SK-N-SH (cell line): Measurements from ENCODE around the gene C3orf20. TPM values are rescaled to one million over a fixed set of nuclear protein-coding genes. Genes with fewer than 3 reads are reported as not detected.

Experiments used
- CTCF ChIA-PET: fragments of 300-600, 350-600 bp; formaldehyde crosslinking; extraction: SDS; loops from one replicate; lab custom pipeline; 2021; lab: Yijun Ruan, JAX
- POLR2A ChIA-PET: fragments of 350-600 bp; sonication (Branson Sonifier 250); formaldehyde crosslinking; extraction: SDS; loops from one replicate; lab custom pipeline; 2020; ENCODE audit warnings: antibody characterized with exemption, inconsistent platforms; lab: Yijun Ruan, JAX
- DNase-seq: peaks from one replicate; pipeline ENCODE4 v3.0.0; 2012
- H2AFZ ChIP-seq: fragments of 200-600 bp; sonication (generic); 2 replicates; pipeline ENCODE4 v1.8.1; 2016; ENCODE audit warnings: antibody characterized with exemption, mild to moderate bottlenecking, low read depth
- H3F3A ChIP-seq: fragments of 200-600 bp; sonication (generic); replicated peaks from 2 replicates; pipeline ENCODE3; 2016; ENCODE audit warnings: antibody characterized with exemption, mild to moderate bottlenecking; ENCODE audit not compliant: insufficient read depth
- H3K27ac ChIP-seq, 2 experiments: fragments of 200-500 bp in 1 of 2; fragments of 200-600 bp in 1 of 2; sonication (Bioruptor generic) in 1 of 2; sonication (generic), shearing (Covaris generic) in 1 of 2; 2 replicates each; pipeline versions ENCODE4 v1.5.1 to v1.6.1; 2014 to 2016; ENCODE audit warnings: low read depth in 2 of 2, inconsistent platforms in 1 of 2, low read length in 1 of 2, mild to moderate bottlenecking in 1 of 2, mixed read lengths in 1 of 2
- H3K27me3 ChIP-seq: fragments of 200-600 bp; sonication (generic), shearing (Covaris generic); 2 replicates; pipeline ENCODE4 v1.6.1; 2016; ENCODE audit warnings: mixed run types; ENCODE audit not compliant: insufficient read depth
- H3K36me3 ChIP-seq, 2 experiments: fragments of 200-500 bp in 1 of 2; fragments of 200-600 bp in 1 of 2; sonication (Bioruptor generic) in 1 of 2; sonication (generic) in 1 of 2; replicated peaks in 1 of 2; 2 replicates each; pipeline versions ENCODE3 to v1.5.1; 2014 to 2016; ENCODE audit warnings: low read length in 1 of 2, mild to moderate bottlenecking in 1 of 2; ENCODE audit not compliant: insufficient read depth in 2 of 2, control insufficient read depth in 1 of 2
- H3K4me1 ChIP-seq, 2 experiments: fragments of 200-500 bp in 1 of 2; fragments of 200-600 bp in 1 of 2; sonication (Bioruptor generic) in 1 of 2; sonication (generic), shearing (Covaris generic) in 1 of 2; 2 replicates each; pipeline versions ENCODE4 v1.5.1 to v1.6.1; 2014 to 2016; ENCODE audit warnings: low read depth in 1 of 2, low read length in 1 of 2, mixed run types in 1 of 2; ENCODE audit not compliant: insufficient read depth in 2 of 2, control insufficient read depth in 1 of 2
- H3K4me2 ChIP-seq: fragments of 200-600 bp; sonication (generic), shearing (Covaris generic); 2 replicates; pipeline ENCODE4 v1.6.1; 2017; ENCODE audit warnings: mixed run types
- H3K4me3 ChIP-seq, 2 experiments: fragments of 200-500 bp in 1 of 2; fragments of 200-600 bp in 1 of 2; sonication (Bioruptor generic) in 1 of 2; sonication (generic), shearing (Covaris generic) in 1 of 2; 2 replicates each; pipeline versions ENCODE4 v1.5.1 to v1.8.1; 2014 to 2016; ENCODE audit warnings: low read depth in 2 of 2, inconsistent platforms in 1 of 2, low read length in 1 of 2, mild to moderate bottlenecking in 1 of 2, mixed read lengths in 1 of 2, moderate library complexity in 1 of 2
- H3K79me2 ChIP-seq: fragments of 200-600 bp; sonication (generic); 2 replicates; pipeline ENCODE4 v1.8.1; 2017; ENCODE audit warnings: mild to moderate bottlenecking; ENCODE audit not compliant: insufficient read depth
- H3K9ac ChIP-seq: fragments of 200-600 bp; sonication (generic); 2 replicates; pipeline ENCODE4 v1.6.1; 2017; ENCODE audit warnings: mixed run types
- H3K9me2 ChIP-seq: fragments of 200-600 bp; sonication (generic); 2 replicates; pipeline ENCODE4 v1.6.1; 2017; ENCODE audit warnings: mixed run types
- H3K9me3 ChIP-seq: fragments of 200-600 bp; sonication (generic); 2 replicates; pipeline ENCODE4 v1.6.1; 2017; ENCODE audit warnings: mixed run types, mild to moderate bottlenecking, moderate library complexity
- H4K20me1 ChIP-seq: fragments of 200-600 bp; sonication (generic); 2 replicates; pipeline ENCODE4 v1.6.1; 2017; ENCODE audit warnings: mild to moderate bottlenecking, mixed run types; ENCODE audit not compliant: insufficient read depth
- EZH2phosphoT487 ChIP-seq: fragments of 200-600 bp; sonication (generic); IDR thresholded peaks from 2 replicates; pipeline ENCODE4 v1.6.1; 2017; ENCODE audit warnings: low read depth, mixed run types, mild to moderate bottlenecking, antibody characterized with exemption, moderate library complexity, borderline replicate concordance
- FOSL2 ChIP-seq: IDR thresholded peaks from 2 replicates; pipeline ENCODE4 v1.4.0; 2012; ENCODE audit warnings: low read depth, mild to moderate bottlenecking, moderate library complexity, borderline replicate concordance
- FOXJ3 ChIP-seq: sonication (generic); formaldehyde crosslinking; IDR thresholded peaks from 2 replicates; pipeline ENCODE4 v1.5.1; 2020; ENCODE audit warnings: mild to moderate bottlenecking, missing genetic modification reagents
- GABPA ChIP-seq: IDR thresholded peaks from 2 replicates; pipeline ENCODE4 v1.4.0; 2012; ENCODE audit warnings: low read depth, mild to moderate bottlenecking
- JUND ChIP-seq: IDR thresholded peaks from 2 replicates; pipeline ENCODE4 v1.4.0; 2012
- MEF2A ChIP-seq: IDR thresholded peaks from 2 replicates; pipeline ENCODE4 v1.4.0; 2012; ENCODE audit warnings: low read depth, borderline replicate concordance
- NFIC ChIP-seq: IDR thresholded peaks from 2 replicates; pipeline ENCODE4 v1.4.0; 2012; ENCODE audit warnings: borderline replicate concordance
- NRF1 ChIP-seq: IDR thresholded peaks from 2 replicates; pipeline ENCODE4 v1.6.1; 2012; ENCODE audit warnings: low read depth, mild to moderate bottlenecking, low read length
- RAD21 ChIP-seq: IDR thresholded peaks from 2 replicates; pipeline ENCODE4 v1.6.1; 2012; ENCODE audit warnings: mild to moderate bottlenecking, low read length
- RCOR1 ChIP-seq: fragments of 150-350 bp; IDR thresholded peaks from 2 replicates; pipeline ENCODE4 v1.6.1; 2017; ENCODE audit warnings: antibody characterized with exemption, low read length
- RFX5 ChIP-seq: IDR thresholded peaks from 2 replicates; pipeline ENCODE4 v1.6.1; 2012; ENCODE audit warnings: mild to moderate bottlenecking, improper control_type of control experiment, low read length
- RXRA ChIP-seq: IDR thresholded peaks from 2 replicates; pipeline ENCODE4 v1.4.0; 2012; ENCODE audit warnings: low read depth, mild to moderate bottlenecking, borderline replicate concordance
- SMC3 ChIP-seq: IDR thresholded peaks from 2 replicates; pipeline ENCODE4 v1.6.1; 2012; ENCODE audit warnings: low read depth, low read length, improper control_type of control experiment
- TAF1 ChIP-seq: IDR thresholded peaks from 2 replicates; pipeline ENCODE4 v1.6.1; 2012; ENCODE audit warnings: low read depth, mild to moderate bottlenecking, low read length, moderate library complexity, borderline replicate concordance
- YY1 ChIP-seq: IDR thresholded peaks from 2 replicates; pipeline ENCODE4 v1.4.0; 2012; ENCODE audit warnings: low read depth, mild to moderate bottlenecking
- WGBS: methylation state at CpG from one replicate; pipeline ENCODE4 v1.1.6; 2017; ENCODE audit warnings: low lambda C conversion rate; 5-methylcytosine and 5-hydroxymethylcytosine counted together
- polyA plus RNA-seq, 3 experiments: library from polyadenylated mRNA; depleted of rRNA; stranded (reverse); fragments of >200 nt; gene quantifications; 2 replicates each; pipeline ENCODE4 v1.2.3, GENCODE V29; 2012
- TF ChIP-seq, protein P1 (sequence below): IDR thresholded peaks from 2 replicates; pipeline ENCODE4 v1.6.1; 2012; ENCODE audit warnings: mild to moderate bottlenecking, low read depth, low read length, moderate library complexity
- TF ChIP-seq, protein P2 (sequence below): fragments of 200-600 bp; sonication (generic); IDR thresholded peaks from 2 replicates; pipeline ENCODE4 v1.6.1; 2017; ENCODE audit warnings: antibody characterized with exemption, mild to moderate bottlenecking, moderate library complexity
- TF ChIP-seq, protein P3 (sequence below): fragments of 150-350 bp; IDR thresholded peaks from 2 replicates; pipeline ENCODE4 v1.6.1; 2016; ENCODE audit warnings: mild to moderate bottlenecking, low read depth, low read length
- TF ChIP-seq, protein P4 (sequence below): fragments of 150-350 bp; IDR thresholded peaks from 2 replicates; pipeline ENCODE4 v1.6.1; 2017; ENCODE audit warnings: antibody characterized with exemption, low read length, low read depth, borderline replicate concordance

The C3orf20 gene
- polyA plus RNA-seq, 1 of the 3 experiments (the other 2 are of a cell fraction) = not detected

DNA sequence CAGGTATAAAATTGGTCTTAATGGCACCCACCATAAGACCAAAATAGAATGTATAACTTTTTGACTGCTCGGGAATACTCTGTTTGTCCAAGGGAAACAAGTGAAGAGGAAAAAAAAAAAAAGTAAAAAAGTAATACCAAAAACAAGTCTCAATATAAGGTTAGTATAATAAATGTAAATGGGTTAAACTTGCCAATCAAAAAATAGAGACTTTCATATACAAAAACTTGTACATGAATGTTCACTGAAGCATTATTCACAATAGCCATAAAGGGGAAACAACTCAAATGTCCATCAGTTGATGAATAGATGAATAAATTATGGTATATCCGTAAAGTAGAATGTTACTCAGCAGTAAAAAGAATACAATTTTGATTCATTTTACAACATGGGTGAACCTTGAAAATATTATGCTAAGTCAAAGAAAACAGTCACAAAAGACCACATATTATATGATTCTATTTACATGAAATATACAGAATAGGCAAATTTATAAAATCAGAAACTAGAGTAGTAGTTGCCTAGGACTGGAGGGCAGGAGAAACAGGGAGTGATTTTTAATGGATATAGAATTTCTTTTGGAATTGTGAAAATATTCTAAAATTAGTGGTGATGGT, 104.2 kb downstream of the C3orf20 start:
- Histone ChIP-seq H3F3A (no peaks in the 10 kb centered on the region), H3K79me2 (no peaks in the 10 kb centered on the region), H3K9me2 (no peaks in the 10 kb centered on the region), H3K9me3 (peaks cover 11% of the 10 kb centered on the region; the same call in 1 of the 2 replicates), H4K20me1 (no peaks in the 10 kb centered on the region), H3K4me1 (peaks cover 0 to 8% of the 10 kb centered on the region in 2 experiments; a peak in 1 of 4 replicates), H3K4me2 (no peak overlapping the region), H2AFZ (no peak overlapping the region), H3K27me3 (no peaks in the 10 kb centered on the region), H3K9ac (no peak overlapping the region), H3K4me3 (no peak overlapping the region), H3K36me3 (no peaks in the 10 kb centered on the region), H3K27ac (no peak overlapping the region)
- ChIA-PET POLR2A (no interaction called here), CTCF (interaction anchor here (0.6 to 3.4 kb wide), 5 partner anchors 9 to 747 kb away, joined by 3 to 19 read pairs (median 7); no protein-coding TSS in a partner anchor)
- no peak for DNase-seq
- 51% methylated on average over 2 of the region's 2 CpGs for WGBS
- no peak for TF ChIP-seq EZH2phosphoT487
- TF ChIP-seq FOXJ3 = no peak
- TF ChIP-seq NFIC = no peak
- TF ChIP-seq, all 33 proteins: peak for 0

DNA sequence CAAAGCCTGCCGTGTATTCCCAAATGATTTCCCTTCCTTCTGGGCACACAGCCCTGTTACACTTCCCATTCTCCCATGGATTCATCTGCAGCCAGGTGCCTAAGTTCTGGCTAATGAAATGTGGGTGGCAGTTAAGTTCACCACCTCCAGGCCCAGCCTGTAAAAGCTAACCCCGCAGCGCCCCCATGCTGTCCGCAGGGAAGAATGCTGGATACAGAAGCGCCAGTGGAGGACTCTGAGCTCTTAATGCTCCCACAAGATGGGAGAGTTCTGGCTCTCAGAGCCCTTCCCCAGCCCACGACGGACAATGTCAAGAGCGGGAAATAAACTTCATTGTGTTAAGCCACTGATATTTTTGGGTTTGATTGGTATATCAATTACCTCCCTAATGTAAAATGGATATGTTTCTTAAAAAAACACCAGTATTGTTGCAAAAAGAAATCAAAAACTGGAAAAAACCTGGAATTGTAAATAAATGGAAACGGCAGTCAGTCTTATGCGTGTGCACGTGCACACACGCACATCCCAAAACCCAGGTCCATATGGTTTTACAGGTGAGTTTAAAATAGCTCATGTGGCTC, 106.1 kb downstream of the C3orf20 start:
- no peak overlapping the region; a peak in 1 of 4 replicates for H3K4me3 ChIP-seq
- DNase-seq = no peak
- peaks cover 11% of the 10 kb centered on the region; the same call in 1 of the 2 replicates for H3K9me3 ChIP-seq
- H3K9me2 ChIP-seq = no peaks in the 10 kb centered on the region
- H3K4me2 ChIP-seq = no peak overlapping the region
- ChIA-PET CTCF (interaction anchor here (0.8 to 4.8 kb wide), 18 partner anchors 10 to 232 kb away, joined by 3 to 30 read pairs (median 4); partner anchors contain the start of gene C3orf20), POLR2A (interaction anchor here (1.1 kb wide), 1 partner anchor 130 kb away, joined by 5 read pairs; the partner anchor contains the start of gene CCDC174)
- peaks cover 0 to 15% of the 10 kb centered on the region in 2 experiments; a peak in 1 of 4 replicates for H3K4me1 ChIP-seq
- WGBS = 51% methylated on average over 12 of the region's 12 CpGs
- no peak overlapping the region for H3K27ac ChIP-seq
- H2AFZ ChIP-seq = no peak overlapping the region
- no peaks in the 10 kb centered on the region for H3F3A ChIP-seq
- no peak overlapping the region for H3K9ac ChIP-seq
- H4K20me1 ChIP-seq = no peaks in the 10 kb centered on the region
- H3K36me3 ChIP-seq = no peaks in the 10 kb centered on the region
- no peaks in the 10 kb centered on the region for H3K79me2 ChIP-seq
- H3K27me3 ChIP-seq = no peaks in the 10 kb centered on the region
- TF ChIP-seq, protein P1, sequence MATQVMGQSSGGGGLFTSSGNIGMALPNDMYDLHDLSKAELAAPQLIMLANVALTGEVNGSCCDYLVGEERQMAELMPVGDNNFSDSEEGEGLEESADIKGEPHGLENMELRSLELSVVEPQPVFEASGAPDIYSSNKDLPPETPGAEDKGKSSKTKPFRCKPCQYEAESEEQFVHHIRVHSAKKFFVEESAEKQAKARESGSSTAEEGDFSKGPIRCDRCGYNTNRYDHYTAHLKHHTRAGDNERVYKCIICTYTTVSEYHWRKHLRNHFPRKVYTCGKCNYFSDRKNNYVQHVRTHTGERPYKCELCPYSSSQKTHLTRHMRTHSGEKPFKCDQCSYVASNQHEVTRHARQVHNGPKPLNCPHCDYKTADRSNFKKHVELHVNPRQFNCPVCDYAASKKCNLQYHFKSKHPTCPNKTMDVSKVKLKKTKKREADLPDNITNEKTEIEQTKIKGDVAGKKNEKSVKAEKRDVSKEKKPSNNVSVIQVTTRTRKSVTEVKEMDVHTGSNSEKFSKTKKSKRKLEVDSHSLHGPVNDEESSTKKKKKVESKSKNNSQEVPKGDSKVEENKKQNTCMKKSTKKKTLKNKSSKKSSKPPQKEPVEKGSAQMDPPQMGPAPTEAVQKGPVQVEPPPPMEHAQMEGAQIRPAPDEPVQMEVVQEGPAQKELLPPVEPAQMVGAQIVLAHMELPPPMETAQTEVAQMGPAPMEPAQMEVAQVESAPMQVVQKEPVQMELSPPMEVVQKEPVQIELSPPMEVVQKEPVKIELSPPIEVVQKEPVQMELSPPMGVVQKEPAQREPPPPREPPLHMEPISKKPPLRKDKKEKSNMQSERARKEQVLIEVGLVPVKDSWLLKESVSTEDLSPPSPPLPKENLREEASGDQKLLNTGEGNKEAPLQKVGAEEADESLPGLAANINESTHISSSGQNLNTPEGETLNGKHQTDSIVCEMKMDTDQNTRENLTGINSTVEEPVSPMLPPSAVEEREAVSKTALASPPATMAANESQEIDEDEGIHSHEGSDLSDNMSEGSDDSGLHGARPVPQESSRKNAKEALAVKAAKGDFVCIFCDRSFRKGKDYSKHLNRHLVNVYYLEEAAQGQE = no peak
- TF ChIP-seq JUND (no peak), YY1 (no peak), RCOR1 (no peak), RAD21 (peak; percentile 70), NRF1 (no peak), FOSL2 (no peak), SMC3 (peak; percentile 35; the same call in 1 of the 2 replicates), RFX5 (no peak), GABPA (no peak), TAF1 (no peak), MEF2A (no peak), FOXJ3 (no peak), RXRA (no peak)
- TF ChIP-seq, protein P2, sequence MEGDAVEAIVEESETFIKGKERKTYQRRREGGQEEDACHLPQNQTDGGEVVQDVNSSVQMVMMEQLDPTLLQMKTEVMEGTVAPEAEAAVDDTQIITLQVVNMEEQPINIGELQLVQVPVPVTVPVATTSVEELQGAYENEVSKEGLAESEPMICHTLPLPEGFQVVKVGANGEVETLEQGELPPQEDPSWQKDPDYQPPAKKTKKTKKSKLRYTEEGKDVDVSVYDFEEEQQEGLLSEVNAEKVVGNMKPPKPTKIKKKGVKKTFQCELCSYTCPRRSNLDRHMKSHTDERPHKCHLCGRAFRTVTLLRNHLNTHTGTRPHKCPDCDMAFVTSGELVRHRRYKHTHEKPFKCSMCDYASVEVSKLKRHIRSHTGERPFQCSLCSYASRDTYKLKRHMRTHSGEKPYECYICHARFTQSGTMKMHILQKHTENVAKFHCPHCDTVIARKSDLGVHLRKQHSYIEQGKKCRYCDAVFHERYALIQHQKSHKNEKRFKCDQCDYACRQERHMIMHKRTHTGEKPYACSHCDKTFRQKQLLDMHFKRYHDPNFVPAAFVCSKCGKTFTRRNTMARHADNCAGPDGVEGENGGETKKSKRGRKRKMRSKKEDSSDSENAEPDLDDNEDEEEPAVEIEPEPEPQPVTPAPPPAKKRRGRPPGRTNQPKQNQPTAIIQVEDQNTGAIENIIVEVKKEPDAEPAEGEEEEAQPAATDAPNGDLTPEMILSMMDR = peak; percentile 34; the same call in 1 of the 2 replicates
- TF ChIP-seq, protein P3, sequence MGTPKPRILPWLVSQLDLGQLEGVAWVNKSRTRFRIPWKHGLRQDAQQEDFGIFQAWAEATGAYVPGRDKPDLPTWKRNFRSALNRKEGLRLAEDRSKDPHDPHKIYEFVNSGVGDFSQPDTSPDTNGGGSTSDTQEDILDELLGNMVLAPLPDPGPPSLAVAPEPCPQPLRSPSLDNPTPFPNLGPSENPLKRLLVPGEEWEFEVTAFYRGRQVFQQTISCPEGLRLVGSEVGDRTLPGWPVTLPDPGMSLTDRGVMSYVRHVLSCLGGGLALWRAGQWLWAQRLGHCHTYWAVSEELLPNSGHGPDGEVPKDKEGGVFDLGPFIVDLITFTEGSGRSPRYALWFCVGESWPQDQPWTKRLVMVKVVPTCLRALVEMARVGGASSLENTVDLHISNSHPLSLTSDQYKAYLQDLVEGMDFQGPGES = no peak
- TF ChIP-seq, protein P4, sequence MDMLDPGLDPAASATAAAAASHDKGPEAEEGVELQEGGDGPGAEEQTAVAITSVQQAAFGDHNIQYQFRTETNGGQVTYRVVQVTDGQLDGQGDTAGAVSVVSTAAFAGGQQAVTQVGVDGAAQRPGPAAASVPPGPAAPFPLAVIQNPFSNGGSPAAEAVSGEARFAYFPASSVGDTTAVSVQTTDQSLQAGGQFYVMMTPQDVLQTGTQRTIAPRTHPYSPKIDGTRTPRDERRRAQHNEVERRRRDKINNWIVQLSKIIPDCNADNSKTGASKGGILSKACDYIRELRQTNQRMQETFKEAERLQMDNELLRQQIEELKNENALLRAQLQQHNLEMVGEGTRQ = no peak
